Measurements from ENCODE around the gene PALLD.

PALLD gene

GRCh38 chr4:168652755-168653154 is 155.9 kb downstream of the PALLD start:
- in situ Hi-C loops (cut with MboI; ENCODE audit: low pct_unique_long_range_greater_than_20kb, low sequenced_read_pairs), result no loop called here
- DNase-seq, result no peak

GRCh38 chr4:168654104-168654847 is 157.4 kb downstream of the PALLD start:
- DNase-seq, result no peak
- in situ Hi-C loops (cut with MboI; ENCODE audit: low pct_unique_long_range_greater_than_20kb, low sequenced_read_pairs), result no loop called here

- in situ Hi-C loops (cut with MboI; ENCODE audit: low pct_unique_long_range_greater_than_20kb, low sequenced_read_pairs), result no loop called here
- DNase-seq, result no peak
Observed at GRCh38 chr4:168654848-168655174, 158.0 kb downstream of the PALLD start.

- in situ Hi-C loops (cut with MboI; ENCODE audit: low pct_unique_long_range_greater_than_20kb, low sequenced_read_pairs), result no loop called here
- no peak for DNase-seq
Observed at GRCh38 chr4:168655182-168655581, 158.3 kb downstream of the PALLD start.

- in situ Hi-C loops (cut with MboI; ENCODE audit: low pct_unique_long_range_greater_than_20kb, low sequenced_read_pairs), result no loop called here
- DNase-seq, result no peak
Observed at GRCh38 chr4:168656055-168656660, 159.3 kb downstream of the PALLD start.

- in situ Hi-C loops (cut with MboI; ENCODE audit: low pct_unique_long_range_greater_than_20kb, low sequenced_read_pairs), result no loop called here
- no peak for DNase-seq
Observed at GRCh38 chr4:168656946-168657473, 160.2 kb downstream of the PALLD start.

- in situ Hi-C loops (cut with MboI; ENCODE audit: low pct_unique_long_range_greater_than_20kb, low sequenced_read_pairs), result no loop called here
- no peak for DNase-seq
Observed at GRCh38 chr4:168658751-168659150, 161.9 kb downstream of the PALLD start.

GRCh38 chr4:168659741-168660465 is 163.1 kb downstream of the PALLD start:
- DNase-seq, result no peak
- in situ Hi-C loops (cut with MboI; ENCODE audit: low pct_unique_long_range_greater_than_20kb, low sequenced_read_pairs), result no loop called here

- no peak for DNase-seq
- in situ Hi-C loops (cut with MboI; ENCODE audit: low pct_unique_long_range_greater_than_20kb, low sequenced_read_pairs), result no loop called here
Observed at GRCh38 chr4:168662297-168662984, 165.6 kb downstream of the PALLD start.

GRCh38 chr4:168664242-168664891 is 167.5 kb downstream of the PALLD start:
- DNase-seq, result no peak
- in situ Hi-C loops (cut with MboI; ENCODE audit: low pct_unique_long_range_greater_than_20kb, low sequenced_read_pairs), result no loop called here

- in situ Hi-C loops (cut with MboI; ENCODE audit: low pct_unique_long_range_greater_than_20kb, low sequenced_read_pairs), result no loop called here
- no peak for DNase-seq
Observed at GRCh38 chr4:168666531-168666930, 169.7 kb downstream of the PALLD start.

GRCh38 chr4:168667376-168667775 is 170.5 kb downstream of the PALLD start:
- no peak for DNase-seq
- in situ Hi-C loops (cut with MboI; ENCODE audit: low pct_unique_long_range_greater_than_20kb, low sequenced_read_pairs), result no loop called here

GRCh38 chr4:168667921-168668320 is 171.1 kb downstream of the PALLD start:
- in situ Hi-C loops (cut with MboI; ENCODE audit: low pct_unique_long_range_greater_than_20kb, low sequenced_read_pairs), result no loop called here
- DNase-seq, result no peak

GRCh38 chr4:168673476-168673875 is 176.6 kb downstream of the PALLD start:
- in situ Hi-C loops (cut with MboI; ENCODE audit: low pct_unique_long_range_greater_than_20kb, low sequenced_read_pairs), result no loop called here
- no peak for DNase-seq

GRCh38 chr4:168674077-168674747 is 177.4 kb downstream of the PALLD start:
- no peak for DNase-seq
- in situ Hi-C loops (cut with MboI; ENCODE audit: low pct_unique_long_range_greater_than_20kb, low sequenced_read_pairs), result no loop called here

- in situ Hi-C loops (cut with MboI; ENCODE audit: low pct_unique_long_range_greater_than_20kb, low sequenced_read_pairs), result no loop called here
Observed at GRCh38 chr4:168674866-168675265, 178.0 kb downstream of the PALLD start.

GRCh38 chr4:168677063-168677462 is 180.2 kb downstream of the PALLD start:
- DNase-seq, result no peak
- in situ Hi-C loops (cut with MboI; ENCODE audit: low pct_unique_long_range_greater_than_20kb, low sequenced_read_pairs), result no loop called here

More at GRCh38 chr4:168674866-168675265, 178.0 kb downstream of the PALLD start:
- DNase-seq, result no peak

GRCh38 chr4:168677879-168678278 is 181.0 kb downstream of the PALLD start:
- no peak for DNase-seq
- in situ Hi-C loops (cut with MboI; ENCODE audit: low pct_unique_long_range_greater_than_20kb, low sequenced_read_pairs), result no loop called here

Measured in KBM-7 (cell line).